KOPT-K1 (cell line): Measurements from ENCODE around the gene FFAR2.
"Not testable (repeated sequence)": the region's sequence is repeated elsewhere in the genome, so short reads cannot be mapped to it uniquely, and the experiment has no call there.

Experiments used
- H3K27ac ChIP-seq: fragments of 200-600 bp; sonication (generic); 2 replicates; pipeline ENCODE4 v1.5.1; 2016; ENCODE audit warnings: antibody characterized with exemption, mild to moderate bottlenecking, low read depth, low read length; ENCODE audit not compliant: poor library complexity, severe bottlenecking
- H3K36me3 ChIP-seq: fragments of 200-600 bp; sonication (generic); 2 replicates; pipeline ENCODE4 v1.5.1; 2017; ENCODE audit warnings: antibody characterized with exemption, mild to moderate bottlenecking, low read length, moderate library complexity; ENCODE audit not compliant: insufficient read depth
- H3K9me3 ChIP-seq: fragments of 200-600 bp; sonication (generic); 2 replicates; pipeline ENCODE4 v1.5.1; 2017; ENCODE audit warnings: antibody characterized with exemption, low read length, mild to moderate bottlenecking; ENCODE audit not compliant: insufficient read depth, poor library complexity, severe bottlenecking

FFAR2 gene

DNA sequence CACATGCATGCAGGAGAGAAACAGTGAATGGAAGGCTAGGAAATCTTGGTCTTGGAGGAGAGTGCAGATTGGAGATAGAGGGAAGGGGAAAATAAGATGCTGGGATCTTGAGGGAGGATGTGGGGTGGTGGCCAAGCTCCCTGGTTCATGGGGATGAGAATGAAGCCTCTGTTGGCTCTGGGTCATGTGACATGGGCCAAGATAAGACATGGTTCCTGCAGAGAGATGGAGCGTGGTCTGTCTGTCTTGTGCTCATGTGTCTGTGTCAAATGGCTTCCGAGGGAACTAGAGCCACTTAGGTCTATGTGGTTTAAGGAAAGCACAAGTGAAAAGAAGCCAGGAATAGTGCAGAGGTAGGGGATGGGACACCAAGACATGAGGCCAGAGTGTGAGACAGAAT lies 30.8 kb upstream of the FFAR2 start:
- Histone ChIP-seq H3K36me3 (no peaks in the 10 kb centered on the region), H3K9me3 (no peaks in the 10 kb centered on the region), H3K27ac (no peak overlapping the region)

GRCh38 chr19:35417713-35418534 lies 30.1 kb upstream of the FFAR2 start:
- H3K9me3 ChIP-seq, result no peaks in the 10 kb centered on the region
- H3K36me3 ChIP-seq, result no peaks in the 10 kb centered on the region
- no peak overlapping the region for H3K27ac ChIP-seq

- Histone ChIP-seq H3K36me3 (no peaks in the 10 kb centered on the region), H3K9me3 (no peaks in the 10 kb centered on the region), H3K27ac (no peak overlapping the region)
Measured at GRCh38 chr19:35419046-35419445, 29.0 kb upstream of the FFAR2 start.

- Histone ChIP-seq H3K36me3 (no peaks in the 10 kb centered on the region), H3K27ac (no peak overlapping the region), H3K9me3 (no peaks in the 10 kb centered on the region)
Measured at GRCh38 chr19:35419805-35420204, 28.3 kb upstream of the FFAR2 start.

GRCh38 chr19:35421362-35421761 lies 26.7 kb upstream of the FFAR2 start:
- H3K27ac ChIP-seq, result no peak overlapping the region
- H3K9me3 ChIP-seq, result no peaks in the 10 kb centered on the region
- no peaks in the 10 kb centered on the region for H3K36me3 ChIP-seq

DNA sequence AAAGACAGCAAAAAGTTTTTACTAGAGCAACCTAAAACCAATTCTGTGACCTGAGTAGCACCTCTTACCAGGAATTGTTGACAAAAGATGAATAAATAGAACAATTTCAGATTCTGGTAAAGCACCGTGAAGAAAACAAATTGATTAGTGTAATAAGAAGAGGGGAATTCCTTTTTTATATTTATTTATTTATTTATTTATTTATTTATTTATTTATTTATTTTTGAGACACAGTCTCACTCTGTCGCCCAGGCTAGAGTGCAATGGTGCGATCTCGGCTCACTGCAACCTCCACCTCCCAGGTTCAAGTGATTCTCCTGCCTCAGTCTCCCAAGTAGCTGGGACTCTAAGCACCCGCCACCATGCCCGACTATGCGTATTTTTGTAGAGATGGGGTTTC lies 24.7 kb upstream of the FFAR2 start:
- H3K9me3 ChIP-seq, H3K27ac ChIP-seq, H3K36me3 ChIP-seq: not testable (repeated sequence)

DNA sequence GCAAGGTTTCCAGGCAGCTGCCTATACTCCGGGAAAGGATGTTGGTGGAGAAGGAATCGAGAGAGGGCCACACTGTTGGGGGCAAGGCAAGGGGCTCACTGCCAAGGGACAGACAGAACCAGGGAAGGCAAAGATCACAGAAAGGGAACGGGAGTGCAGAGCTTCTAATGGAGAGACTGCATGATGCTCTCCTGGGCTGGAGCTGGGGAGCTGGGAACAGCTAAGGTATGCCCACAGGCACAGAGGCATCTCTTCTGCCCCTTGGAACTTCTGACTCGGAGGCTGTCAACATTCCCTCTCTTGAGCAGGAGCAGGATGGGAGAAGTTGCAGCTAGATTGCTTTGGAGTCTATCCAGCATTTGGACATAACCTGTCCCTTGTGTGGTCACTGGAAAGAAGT lies 22.4 kb upstream of the FFAR2 start:
- peaks cover 2% of the 10 kb centered on the region for H3K9me3 ChIP-seq
- H3K36me3 ChIP-seq, result no peaks in the 10 kb centered on the region
- no peak overlapping the region for H3K27ac ChIP-seq

DNA sequence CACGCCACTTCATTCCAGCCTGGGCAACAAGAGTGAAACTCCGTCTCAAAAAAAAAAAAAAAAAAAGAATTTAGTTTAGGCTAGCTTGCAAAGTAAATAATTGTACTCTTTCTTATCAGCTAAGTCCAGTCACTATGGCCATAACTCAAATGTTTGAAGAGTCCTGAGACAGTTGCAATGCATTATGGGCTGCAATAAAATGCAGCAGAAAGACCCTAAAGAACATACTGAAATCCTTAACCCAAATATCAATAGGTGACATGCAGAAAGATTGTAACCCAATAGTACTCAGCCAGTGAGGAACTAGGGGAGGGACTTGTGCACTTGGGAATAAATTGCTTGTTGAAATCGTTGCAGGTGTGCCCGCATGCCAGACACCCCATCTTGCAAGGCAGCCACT lies 20.9 kb upstream of the FFAR2 start:
- Histone ChIP-seq H3K9me3 (peaks cover 17% of the 10 kb centered on the region), H3K36me3 (no peaks in the 10 kb centered on the region), H3K27ac (no peak overlapping the region)

- Histone ChIP-seq H3K27ac (no peak overlapping the region), H3K36me3 (no peaks in the 10 kb centered on the region), H3K9me3 (peaks cover 21% of the 10 kb centered on the region)
Measured at GRCh38 chr19:35429698-35430408, 18.2 kb upstream of the FFAR2 start.

DNA sequence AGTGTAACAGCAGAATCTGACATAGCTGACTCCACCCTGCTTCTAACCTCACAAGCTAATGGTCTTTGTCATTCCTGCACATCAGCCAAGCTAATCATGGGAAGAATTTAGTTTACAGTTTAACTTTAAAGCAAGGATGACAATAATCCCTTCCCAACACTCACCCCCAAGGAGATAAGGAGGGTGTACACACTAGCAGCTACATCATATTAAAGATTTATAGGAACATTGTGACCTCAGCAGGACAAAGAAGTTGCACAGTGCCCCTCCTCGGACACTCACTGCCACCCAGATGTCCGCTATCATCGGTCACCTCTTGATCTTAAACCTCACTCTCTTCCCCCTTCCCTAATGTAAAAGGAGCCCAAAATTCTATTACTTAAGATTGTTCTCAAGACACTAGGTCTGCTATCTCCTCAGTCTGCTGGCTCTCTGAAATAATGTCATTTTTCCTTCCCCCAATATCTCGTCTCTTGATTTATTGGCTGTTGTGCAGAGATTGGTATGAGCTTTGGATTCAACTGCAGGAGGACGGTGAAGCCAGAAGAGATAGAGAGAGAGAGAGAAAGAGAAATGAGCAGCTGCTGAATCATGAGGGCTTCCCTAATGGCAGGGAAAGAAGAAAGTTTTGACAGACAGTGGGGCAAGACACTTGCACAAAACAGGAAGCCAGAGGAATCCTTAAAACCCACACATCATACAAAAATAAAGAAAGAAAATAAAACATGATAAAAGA lies 17.5 kb upstream of the FFAR2 start:
- no peak overlapping the region for H3K27ac ChIP-seq
- H3K9me3 ChIP-seq, result peaks cover 21% of the 10 kb centered on the region
- no peaks in the 10 kb centered on the region for H3K36me3 ChIP-seq

DNA sequence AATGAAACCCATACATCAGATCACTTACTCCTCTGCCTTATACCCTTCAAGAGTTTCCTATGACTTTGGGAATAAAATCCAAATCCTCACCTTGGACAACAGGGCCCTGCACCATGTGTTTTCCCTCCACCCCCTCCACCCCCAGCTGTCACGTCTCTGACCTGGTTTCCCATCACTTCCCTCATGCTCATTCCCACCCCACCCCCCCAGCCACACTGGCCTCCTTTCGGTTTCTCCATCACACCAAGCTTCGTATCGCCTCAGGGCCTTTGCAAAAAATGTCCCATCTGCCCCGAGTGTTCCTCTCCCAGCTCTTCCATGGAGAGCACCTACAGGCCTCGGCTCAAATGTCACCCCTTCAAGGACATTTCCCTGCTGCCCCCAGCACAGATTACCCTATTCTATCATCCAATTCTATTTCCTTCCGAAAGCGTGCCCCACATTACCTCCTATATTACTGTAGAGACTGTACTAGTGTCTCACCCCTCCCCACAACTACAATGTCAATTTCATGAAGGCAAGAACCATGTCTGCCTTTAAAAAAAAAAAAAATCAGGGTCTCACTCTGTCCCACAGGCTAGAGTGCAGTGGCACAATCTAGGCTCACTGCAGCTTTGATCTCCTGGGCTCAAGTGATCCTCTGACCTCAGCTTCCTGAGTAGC lies 16.8 kb upstream of the FFAR2 start:
- H3K36me3 ChIP-seq, result no peaks in the 10 kb centered on the region
- peaks cover 21% of the 10 kb centered on the region for H3K9me3 ChIP-seq
- no peak overlapping the region for H3K27ac ChIP-seq

DNA sequence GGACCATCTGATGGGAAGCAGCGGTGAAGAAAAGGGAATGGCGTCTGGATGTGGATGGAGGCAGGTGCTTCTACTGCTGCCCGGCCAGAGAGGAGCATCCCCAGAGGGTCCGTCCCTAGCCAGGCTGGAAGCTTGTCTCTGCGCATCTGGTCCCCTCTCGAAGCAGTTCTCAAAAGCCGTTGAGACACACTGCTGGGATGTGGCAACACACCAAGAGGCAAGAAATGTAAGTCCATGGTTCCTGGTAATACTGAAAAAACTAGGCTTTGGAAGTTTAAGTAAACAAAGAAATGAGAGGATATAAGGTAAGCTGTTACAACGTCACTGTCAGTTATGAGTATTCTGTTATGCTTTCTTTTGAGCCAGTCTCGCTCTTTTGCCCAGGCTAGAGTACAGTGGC lies 15.1 kb upstream of the FFAR2 start:
- Histone ChIP-seq H3K27ac (no peak overlapping the region), H3K9me3 (peaks cover 21% of the 10 kb centered on the region), H3K36me3 (no peaks in the 10 kb centered on the region)

- no peaks in the 10 kb centered on the region for H3K36me3 ChIP-seq
- peaks cover 21% of the 10 kb centered on the region for H3K9me3 ChIP-seq
- H3K27ac ChIP-seq, result no peak overlapping the region
Measured at GRCh38 chr19:35433448-35433847, 14.6 kb upstream of the FFAR2 start.

GRCh38 chr19:35435896-35436295 lies 12.2 kb upstream of the FFAR2 start:
- Histone ChIP-seq H3K36me3 (no peaks in the 10 kb centered on the region), H3K9me3 (peaks cover 17% of the 10 kb centered on the region), H3K27ac (no peak overlapping the region)
